Small intestine (tissue), 16 donors: ENCODE data around the gene SLC7A7. TPM values are rescaled to one million over a fixed set of nuclear protein-coding genes. Genes with fewer than 3 reads are reported as not detected.
"Not testable (repeated sequence)": the region's sequence is repeated elsewhere in the genome, so short reads cannot be mapped to it uniquely, and the experiment has no call there.

Experiments
- DNase-seq, 2 donors: peaks; one replicate each; pipeline versions ENCODE4 v3.0.0 to v3.0.0-alpha.2; 2013
- FAIRE-seq: peaks from 2 replicates; lab custom pipeline; 2012; peaks lifted over from hg19 to GRCh38; lab: Jason Lieb, UNC
- H3K27ac ChIP-seq, 3 donors: one replicate each; pipeline ENCODE4 v1.5.1; 2013; ENCODE audit warnings: low read length in 2 of 3, mild to moderate bottlenecking in 2 of 3, control low read depth in 1 of 3, inconsistent platforms in 1 of 3, low read depth in 1 of 3, moderate library complexity in 1 of 3
- H3K27me3 ChIP-seq, 3 donors: one replicate each; pipeline ENCODE4 v1.6.1; 2013; ENCODE audit warnings: low read length in 3 of 3, inconsistent platforms in 1 of 3; ENCODE audit not compliant: control insufficient read depth in 3 of 3, insufficient read depth in 3 of 3
- H3K36me3 ChIP-seq, 3 donors: one replicate each; pipeline ENCODE4 v1.6.1; 2013; ENCODE audit warnings: low read length in 3 of 3, inconsistent platforms in 1 of 3, low read depth in 1 of 3, mild to moderate bottlenecking in 1 of 3, moderate library complexity in 1 of 3; ENCODE audit not compliant: control insufficient read depth in 3 of 3, insufficient read depth in 2 of 3
- H3K4me1 ChIP-seq, 3 donors: one replicate each; pipeline ENCODE4 v1.6.1; 2013; ENCODE audit warnings: low read length in 2 of 3, inconsistent platforms in 1 of 3, low read depth in 1 of 3, mild to moderate bottlenecking in 1 of 3, moderate library complexity in 1 of 3; ENCODE audit not compliant: control insufficient read depth in 3 of 3, insufficient read depth in 2 of 3
- H3K4me3 ChIP-seq, 3 donors: one replicate each; pipeline ENCODE4 v1.5.1; 2013; ENCODE audit warnings: low read length in 3 of 3, control low read depth in 1 of 3, inconsistent platforms in 1 of 3, low read depth in 1 of 3, mild to moderate bottlenecking in 1 of 3, moderate library complexity in 1 of 3
- H3K9me3 ChIP-seq, 2 donors: one replicate each; pipeline ENCODE4 v1.6.1; 2013; ENCODE audit warnings: low read depth in 1 of 2, low read length in 1 of 2; ENCODE audit not compliant: control insufficient read depth in 2 of 2, insufficient read depth in 1 of 2
- WGBS, 3 donors: extraction: QIAGEN DNeasy Blood & Tissue Kit; methylation state at CpG; one replicate each; pipeline ENCODE4 v1.1.7; 2013; 5-methylcytosine and 5-hydroxymethylcytosine counted together
- long read RNA-seq, 10 donors: transcript quantifications; one replicate each; lab custom pipeline, GENCODE V29; 2026
- polyA plus RNA-seq, 4 donors: library from polyadenylated mRNA; stranded (reverse) in 3 of 4; unstranded in 1 of 4; fragments of 200-250 nt in 3 of 4; fragments of 120-200 nt in 1 of 4; gene quantifications; one replicate each; pipeline versions ENCODE4 v1.2.1 to v1.2.3, GENCODE V29; 2013
- donor health status: healthy with polysubstance abuse.
- donor health status: control.
- donor health status: control.
- donor health status: Bipolar disorder and iron deficiency.
- donor health status: healthy.

Gene SLC7A7
- polyA plus RNA-seq: 100 to 1,000 TPM in 3 of 4 donors, 10 to 100 TPM in 1; 52.9 to 697 (median 287) TPM
- long read RNA-seq, donor 1: 0 reads
- long read RNA-seq, donor 2, transcript SLC7A7-204 (10 exons, 2,447 nt): major isoform, 47 of 93 reads
- long read RNA-seq, donor 2, partial matches to known transcripts: 45 of 93 reads
- long read RNA-seq, donor 2, other reads (novel, unspliced or antisense): 0 of 93 reads
- long read RNA-seq, donor 3, transcript SLC7A7-204 (10 exons, 2,447 nt): major isoform, 29 of 216 reads
- long read RNA-seq, donor 3, partial matches to known transcripts: 182 of 216 reads
- long read RNA-seq, donor 3, other reads (novel, unspliced or antisense): 0 of 216 reads
- long read RNA-seq, donor 4: 0 reads
- long read RNA-seq, donor 5, transcript SLC7A7-204 (10 exons, 2,447 nt): major isoform, 8 of 82 reads
- long read RNA-seq, donor 5, partial matches to known transcripts: 70 of 82 reads
- long read RNA-seq, donor 5, other reads (novel, unspliced or antisense): 0 of 82 reads
- long read RNA-seq, donor 6, transcript SLC7A7-204 (10 exons, 2,447 nt): major isoform, 81 of 343 reads
- long read RNA-seq, donor 6, partial matches to known transcripts: 187 of 343 reads
- long read RNA-seq, donor 6, other reads (novel, unspliced or antisense): 71 of 343 reads
- long read RNA-seq, donor 7: 0 reads
- long read RNA-seq, donor 8: 0 reads
- long read RNA-seq, donor 9, transcript SLC7A7-204 (10 exons, 2,447 nt): major isoform, 16 of 45 reads
- long read RNA-seq, donor 9, partial matches to known transcripts: 27 of 45 reads
- long read RNA-seq, donor 9, other reads (novel, unspliced or antisense): 0 of 45 reads
- long read RNA-seq, donor 10, transcript SLC7A7-204 (10 exons, 2,447 nt): major isoform, 27 of 208 reads
- long read RNA-seq, donor 10, partial matches to known transcripts: 137 of 208 reads
- long read RNA-seq, donor 10, other reads (novel, unspliced or antisense): 43 of 208 reads

DNA sequence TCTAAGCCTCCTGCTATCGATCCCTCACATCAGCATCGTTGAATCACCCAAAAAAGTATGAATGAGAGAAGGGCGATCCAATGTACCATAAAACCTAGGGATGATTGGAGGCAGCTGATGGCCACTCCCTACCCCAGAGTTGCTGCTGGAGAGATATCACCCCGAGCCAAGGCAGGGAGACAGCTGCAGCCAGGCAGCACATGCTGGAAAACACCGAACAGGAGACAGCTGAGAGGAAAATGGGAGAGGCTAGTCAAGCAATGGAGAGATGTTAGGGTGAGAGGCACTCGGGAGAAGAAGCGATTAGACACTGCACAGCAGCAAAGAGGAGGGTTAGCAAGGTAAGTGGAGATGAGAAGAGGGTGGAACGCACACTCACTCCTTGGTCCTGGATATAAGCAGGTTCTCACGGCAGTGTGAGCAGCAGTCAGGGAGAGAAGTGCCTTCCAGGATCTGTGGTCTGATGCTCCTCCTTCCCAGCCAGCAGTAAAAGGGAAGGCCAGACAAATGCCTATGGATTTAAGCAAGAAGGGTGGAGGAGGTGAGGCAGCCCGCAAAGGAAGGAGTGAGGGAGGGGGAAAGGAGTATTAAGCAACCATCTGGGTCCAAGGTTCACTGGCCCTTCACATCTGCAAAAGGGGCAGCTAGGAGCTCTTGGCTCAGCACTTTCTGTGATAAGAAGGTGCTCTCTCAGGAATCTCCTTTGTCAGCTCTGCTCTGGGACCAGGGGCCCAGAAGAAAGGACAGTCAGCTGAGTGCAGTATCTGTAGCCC lies at the start of gene SLC7A7:
TSS of gene SLC7A7 (minus strand) at position 495 of the 773 bp plus-strand sequence. CDS start 2,037 bp downstream, outside the sequence.
- H3K4me3 ChIP-seq: peak within 1 kb of the TSS in 2 of 3 donors; percentile 57 to 83
- WGBS, 3 donors: 17 to 41% (median 39%) methylated on average over 10 of the region's 10 CpGs
- peak; percentile 93 to 96 for DNase-seq
- peak within 1 kb of the TSS; percentile 82 to 87 (median 84) for H3K27ac ChIP-seq
- H3K9me3 ChIP-seq: no peaks in the 10 kb centered on the region
- no peak for FAIRE-seq
- no peaks in the 10 kb centered on the region for H3K27me3 ChIP-seq
- peaks cover 0 to 15% (median 2%) of the 10 kb centered on the region in 3 donors for H3K36me3 ChIP-seq
- peaks cover 2 to 44% (median 3%) of the 10 kb centered on the region in 3 donors for H3K4me1 ChIP-seq

GRCh38 chr14:22864979-22865378 lies 49.7 kb upstream of the SLC7A7 start:
- no peaks in the 10 kb centered on the region for H3K27me3 ChIP-seq
- no peak overlapping the region for H3K4me3 ChIP-seq
- no peaks in the 10 kb centered on the region for H3K9me3 ChIP-seq
- FAIRE-seq: no peak
- WGBS, 3 donors: 84 to 92% (median 88%) methylated on average over 4 of the region's 4 CpGs
- H3K4me1 ChIP-seq: peaks cover 0 to 5% (median 0%) of the 10 kb centered on the region in 3 donors
- no peak overlapping the region for H3K27ac ChIP-seq
- no peaks in the 10 kb centered on the region for H3K36me3 ChIP-seq
- DNase-seq: no peak

- FAIRE-seq (no peak), DNase-seq (no peak)
- H3K4me1 ChIP-seq: peaks cover 0 to 5% (median 0%) of the 10 kb centered on the region in 3 donors
- no peaks in the 10 kb centered on the region for H3K36me3 ChIP-seq
- no peak overlapping the region for H3K27ac ChIP-seq
- H3K9me3 ChIP-seq: peaks cover 0 to 4% of the 10 kb centered on the region in 2 donors
- H3K27me3 ChIP-seq: no peaks in the 10 kb centered on the region
- no peak overlapping the region for H3K4me3 ChIP-seq
These were observed 46.4 kb upstream of the SLC7A7 start for GRCh38 chr14:22861651-22862050.

GRCh38 chr14:22860377-22860776 lies 45.1 kb upstream of the SLC7A7 start:
- H3K27me3 ChIP-seq, FAIRE-seq, H3K36me3 ChIP-seq, H3K4me3 ChIP-seq, H3K4me1 ChIP-seq, H3K27ac ChIP-seq, H3K9me3 ChIP-seq, DNase-seq: not testable (repeated sequence)
- WGBS, 3 donors: 54 to 90% (median 89%) methylated on average over 3 of the region's 3 CpGs

GRCh38 chr14:22856428-22856827 lies 41.2 kb upstream of the SLC7A7 start:
- H3K4me3 ChIP-seq: no peak overlapping the region
- H3K36me3 ChIP-seq: no peaks in the 10 kb centered on the region
- H3K27ac ChIP-seq: no peak overlapping the region
- H3K27me3 ChIP-seq: no peaks in the 10 kb centered on the region
- no peak for DNase-seq
- 91 to 96% (median 95%) methylated on average over 5 of the region's 5 CpGs for WGBS, 3 donors
- peaks cover 0 to 32% (median 6%) of the 10 kb centered on the region in 3 donors for H3K4me1 ChIP-seq
- peaks cover 0 to 4% of the 10 kb centered on the region in 2 donors for H3K9me3 ChIP-seq
- FAIRE-seq: no peak

- H3K27me3 ChIP-seq: no peaks in the 10 kb centered on the region
- peaks cover 0 to 2% (median 0%) of the 10 kb centered on the region in 3 donors for H3K36me3 ChIP-seq
- H3K27ac ChIP-seq: peak overlapping the region in 1 of 3 donors; percentile 72
- H3K9me3 ChIP-seq: peaks cover 0 to 4% of the 10 kb centered on the region in 2 donors
- H3K4me1 ChIP-seq: peaks cover 0 to 43% (median 6%) of the 10 kb centered on the region in 3 donors
- FAIRE-seq (no peak), DNase-seq (peak; percentile 20 to 71)
- 87 to 93% (median 89%) methylated on average over 8 of the region's 8 CpGs for WGBS, 3 donors
- no peak overlapping the region for H3K4me3 ChIP-seq
These were observed 39.9 kb upstream of the SLC7A7 start for GRCh38 chr14:22854963-22855724.

DNA sequence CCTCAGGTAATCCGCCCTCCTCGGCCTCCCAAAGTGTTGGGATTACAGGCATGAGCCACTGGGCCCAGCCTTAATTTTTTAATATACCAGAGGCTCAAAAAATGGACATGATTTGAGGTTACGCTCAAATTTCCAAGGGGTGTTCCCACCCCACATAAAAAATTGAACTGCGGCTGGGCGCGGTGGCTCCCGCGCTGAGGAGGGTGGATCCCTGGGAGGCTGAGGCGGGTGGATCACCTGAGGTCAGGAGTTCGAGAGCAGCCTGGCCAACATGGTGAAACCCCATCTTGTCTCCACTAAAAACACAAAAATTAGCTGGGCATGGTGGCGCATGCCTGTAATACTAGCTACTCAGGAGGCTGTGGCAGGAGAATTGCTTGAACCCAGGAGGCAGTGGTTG lies 39.1 kb upstream of the SLC7A7 start:
- Histone ChIP-seq H3K4me1 (peaks cover 0 to 46% (median 6%) of the 10 kb centered on the region in 3 donors), H3K27ac (peak overlapping the region in 1 of 3 donors; percentile 72)
- not testable (repeated sequence) for H3K4me3 ChIP-seq, H3K27me3 ChIP-seq, DNase-seq, FAIRE-seq, H3K9me3 ChIP-seq, H3K36me3 ChIP-seq
- WGBS, 3 donors: 94 to 96% (median 96%) methylated on average over 11 of the region's 11 CpGs
